Renal cortex interstitium (tissue), 15 donors: ENCODE data around the gene SFT2D2. TPM values are rescaled to one million over a fixed set of nuclear protein-coding genes. Genes with fewer than 3 reads are reported as not detected.
"Not testable (repeated sequence)": the region's sequence is repeated elsewhere in the genome, so short reads cannot be mapped to it uniquely, and the experiment has no call there.

Source experiments
- DNase-seq, 11 donors: peaks; one replicate each; pipeline ENCODE4 v3.0.0-alpha.2; 2013; ENCODE audit warnings: low read depth in 9 of 11, low spot score in 4 of 11; ENCODE audit errors: extremely low read depth in 1 of 11
- long read RNA-seq, 16 experiments: transcript quantifications; one replicate each; lab custom pipeline, GENCODE V29; 2026
- polyA plus RNA-seq, 3 donors: library from polyadenylated mRNA; unstranded; fragments of 120-200 nt; gene quantifications; one replicate each; pipeline ENCODE4 v1.2.1, GENCODE V29; 2013; ENCODE audit not compliant: insufficient read length in 3 of 3

SFT2D2 gene
- 10 to 100 TPM; 17.3 to 19.8 (median 17.7) TPM for polyA plus RNA-seq
- long read RNA-seq, donor 1, full-length matches to known transcripts = 1 of 1 reads
- long read RNA-seq, donor 1, partial matches to known transcripts = 0 of 1 reads
- long read RNA-seq, donor 1, other reads (novel, unspliced or antisense) = 0 of 1 reads
- long read RNA-seq, donor 2, full-length matches to known transcripts = 1 of 1 reads
- long read RNA-seq, donor 2, partial matches to known transcripts = 0 of 1 reads
- long read RNA-seq, donor 2, other reads (novel, unspliced or antisense) = 0 of 1 reads
- long read RNA-seq, donor 3, full-length matches to known transcripts = 3 of 3 reads
- long read RNA-seq, donor 3, partial matches to known transcripts = 0 of 3 reads
- long read RNA-seq, donor 3, other reads (novel, unspliced or antisense) = 0 of 3 reads
- long read RNA-seq, donor 4 = 0 reads
- long read RNA-seq, donor 5 = 0 reads
- long read RNA-seq, donor 6, full-length matches to known transcripts = 5 of 5 reads
- long read RNA-seq, donor 6, partial matches to known transcripts = 0 of 5 reads
- long read RNA-seq, donor 6, other reads (novel, unspliced or antisense) = 0 of 5 reads
- long read RNA-seq, donor 7, full-length matches to known transcripts = 1 of 1 reads
- long read RNA-seq, donor 7, partial matches to known transcripts = 0 of 1 reads
- long read RNA-seq, donor 7, other reads (novel, unspliced or antisense) = 0 of 1 reads
- long read RNA-seq, donor 8, full-length matches to known transcripts = 5 of 5 reads
- long read RNA-seq, donor 8, partial matches to known transcripts = 0 of 5 reads
- long read RNA-seq, donor 8, other reads (novel, unspliced or antisense) = 0 of 5 reads
- long read RNA-seq, donor 9, full-length matches to known transcripts = 3 of 3 reads
- long read RNA-seq, donor 9, partial matches to known transcripts = 0 of 3 reads
- long read RNA-seq, donor 9, other reads (novel, unspliced or antisense) = 0 of 3 reads
- long read RNA-seq, donor 10, full-length matches to known transcripts = 3 of 3 reads
- long read RNA-seq, donor 10, partial matches to known transcripts = 0 of 3 reads
- long read RNA-seq, donor 10, other reads (novel, unspliced or antisense) = 0 of 3 reads
- long read RNA-seq, donor 11 = 0 reads
- long read RNA-seq, donor 12 = 0 reads
- long read RNA-seq, donor 13, full-length matches to known transcripts = 4 of 4 reads
- long read RNA-seq, donor 13, partial matches to known transcripts = 0 of 4 reads
- long read RNA-seq, donor 13, other reads (novel, unspliced or antisense) = 0 of 4 reads
- long read RNA-seq, donor 14, full-length matches to known transcripts = 1 of 6 reads
- long read RNA-seq, donor 14, partial matches to known transcripts = 5 of 6 reads
- long read RNA-seq, donor 14, other reads (novel, unspliced or antisense) = 0 of 6 reads
- long read RNA-seq, donor 15 = 0 reads
- long read RNA-seq, donor 16, full-length matches to known transcripts = 4 of 17 reads
- long read RNA-seq, donor 16, partial matches to known transcripts = 13 of 17 reads
- long read RNA-seq, donor 16, other reads (novel, unspliced or antisense) = 0 of 17 reads

- DNase-seq = peak in 8 of 11 donors; percentile 61 to 78 (median 70)
Measured at GRCh38 chr1:168225476-168226190, at the start of gene SFT2D2. SFT2D2 (plus strand) TSS chr1:168226004; CDS start chr1:168226080, 76 bp downstream.

GRCh38 chr1:168178227-168178637 is 47.6 kb upstream of the SFT2D2 start:
- peak in 2 of 11 donors; percentile 2 to 15 for DNase-seq

- DNase-seq = peak; percentile 92 to 97 (median 94)
Measured at GRCh38 chr1:168178638-168179437, 47.0 kb upstream of the SFT2D2 start, which contains the start of gene TIPRL. TIPRL (plus strand) TSS chr1:168178962; CDS start chr1:168179078, 116 bp downstream.

- peak in 4 of 11 donors; percentile 4 to 14 (median 10) for DNase-seq
Measured at GRCh38 chr1:168179438-168180147, 46.2 kb upstream of the SFT2D2 start.

- DNase-seq = no peak
Measured at GRCh38 chr1:168180148-168180524, 45.7 kb upstream of the SFT2D2 start.

- not testable (repeated sequence) for DNase-seq
Measured at GRCh38 chr1:168181063-168181720, 44.6 kb upstream of the SFT2D2 start.

GRCh38 chr1:168187177-168187576 is 38.6 kb upstream of the SFT2D2 start:
- no peak for DNase-seq

GRCh38 chr1:168190403-168190802 is 35.4 kb upstream of the SFT2D2 start:
- DNase-seq = no peak

- DNase-seq = no peak
Measured at GRCh38 chr1:168195199-168196135, 30.3 kb upstream of the SFT2D2 start.

GRCh38 chr1:168199056-168199455 is 26.7 kb upstream of the SFT2D2 start:
- DNase-seq = no peak

- DNase-seq = no peak
Measured at GRCh38 chr1:168202941-168203654, 22.7 kb upstream of the SFT2D2 start.

GRCh38 chr1:168206111-168206510 is 19.7 kb upstream of the SFT2D2 start:
- no peak for DNase-seq

GRCh38 chr1:168207673-168208072 is 18.1 kb upstream of the SFT2D2 start:
- DNase-seq = not testable (repeated sequence)

- no peak for DNase-seq
Measured at GRCh38 chr1:168210312-168210711, 15.5 kb upstream of the SFT2D2 start.
